HL-60/S4 treated with retinoic acid at 250 ng/mL for 4 days and 3 days (cell line): ENCODE measurements around the gene RRAGB.
"Not testable (repeated sequence)": the region's sequence is repeated elsewhere in the genome, so short reads cannot be mapped to it uniquely, and the experiment has no call there.

Experiments used
- in situ Hi-C: fragments of 300-500 bp; cut with MboI; formaldehyde crosslinking; loops from 2 replicates; pipeline ENCODE4 v1.7.0; 2022; ENCODE audit warnings: low sequenced_read_pairs

Gene RRAGB

GRCh38 chrX:55767100-55767499 lies 49.6 kb downstream of the RRAGB start:
- in situ Hi-C loops: no loop called here

GRCh38 chrX:55774419-55774818 lies 56.9 kb downstream of the RRAGB start:
- in situ Hi-C loops: not testable (repeated sequence)

GRCh38 chrX:55777596-55777995 lies 60.0 kb downstream of the RRAGB start:
- in situ Hi-C loops: no loop called here

GRCh38 chrX:55778322-55778721 lies 60.8 kb downstream of the RRAGB start:
- in situ Hi-C loops: no loop called here

GRCh38 chrX:55783723-55784122 lies 66.2 kb downstream of the RRAGB start:
- in situ Hi-C loops: no loop called here

- in situ Hi-C loops: no loop called here
Measured at GRCh38 chrX:55787063-55787462, 69.5 kb downstream of the RRAGB start.

GRCh38 chrX:55787727-55788126 lies 70.2 kb downstream of the RRAGB start:
- in situ Hi-C loops: no loop called here

- in situ Hi-C loops: no loop called here
Measured at GRCh38 chrX:55794405-55794804, 76.9 kb downstream of the RRAGB start.

GRCh38 chrX:55796496-55796895 lies 78.9 kb downstream of the RRAGB start:
- in situ Hi-C loops: no loop called here

- in situ Hi-C loops: no loop called here
Measured at GRCh38 chrX:55801811-55802210, 84.3 kb downstream of the RRAGB start.
